ENCODE results near the gene KCNJ1.

GRCh38 chr11:128822130-128822529 lies 45.0 kb downstream of the KCNJ1 start:
- no peak for TF ChIP-seq CTCF (IDR thresholded peaks at IDR 0.05)
- TF ChIP-seq POLR2A (IDR thresholded peaks at IDR 0.05): no peak

All from lower leg skin (tissue), 3 donors.